Body of pancreas (tissue), 4 donors: ENCODE measurements around the gene TP53BP2.

Source experiments
- POLR2A ChIP-seq, 3 donors: fragments of 450-650 bp; IDR thresholded peaks; one replicate each; pipeline ENCODE4 v1.6.1; 2016; ENCODE audit warnings: antibody characterized with exemption in 3 of 3, mild to moderate bottlenecking in 2 of 3
- TF ChIP-seq, protein P1 (sequence below), 7 experiments: fragments of 450-650 bp in 4 of 7; fragments of 200-600 bp in 3 of 7; sonication (generic) in 3 of 7; IDR thresholded peaks; one replicate each; pipeline ENCODE4 v1.5.1; 2016 to 2019; ENCODE audit warnings: antibody characterized with exemption in 7 of 7

- TF ChIP-seq, protein P1, sequence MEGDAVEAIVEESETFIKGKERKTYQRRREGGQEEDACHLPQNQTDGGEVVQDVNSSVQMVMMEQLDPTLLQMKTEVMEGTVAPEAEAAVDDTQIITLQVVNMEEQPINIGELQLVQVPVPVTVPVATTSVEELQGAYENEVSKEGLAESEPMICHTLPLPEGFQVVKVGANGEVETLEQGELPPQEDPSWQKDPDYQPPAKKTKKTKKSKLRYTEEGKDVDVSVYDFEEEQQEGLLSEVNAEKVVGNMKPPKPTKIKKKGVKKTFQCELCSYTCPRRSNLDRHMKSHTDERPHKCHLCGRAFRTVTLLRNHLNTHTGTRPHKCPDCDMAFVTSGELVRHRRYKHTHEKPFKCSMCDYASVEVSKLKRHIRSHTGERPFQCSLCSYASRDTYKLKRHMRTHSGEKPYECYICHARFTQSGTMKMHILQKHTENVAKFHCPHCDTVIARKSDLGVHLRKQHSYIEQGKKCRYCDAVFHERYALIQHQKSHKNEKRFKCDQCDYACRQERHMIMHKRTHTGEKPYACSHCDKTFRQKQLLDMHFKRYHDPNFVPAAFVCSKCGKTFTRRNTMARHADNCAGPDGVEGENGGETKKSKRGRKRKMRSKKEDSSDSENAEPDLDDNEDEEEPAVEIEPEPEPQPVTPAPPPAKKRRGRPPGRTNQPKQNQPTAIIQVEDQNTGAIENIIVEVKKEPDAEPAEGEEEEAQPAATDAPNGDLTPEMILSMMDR (IDR thresholded peaks at IDR 0.05): no peak
- TF ChIP-seq POLR2A (IDR thresholded peaks at IDR 0.05): no peak
These were observed 103.9 kb downstream of the TP53BP2 start for GRCh38 chr1:223741861-223742260.
